Central memory CD4-positive, alpha-beta T cell (primary cell): ENCODE results near the gene HDLBP.

Experiments
- DNase-seq: peaks from one replicate; pipeline ENCODE4 v3.0.0; 2022

Gene HDLBP

GRCh38 chr2:241226723-241227572, 88.5 kb downstream of the HDLBP start:
- DNase-seq = no peak

GRCh38 chr2:241225983-241226382, 89.5 kb downstream of the HDLBP start:
- no peak for DNase-seq

GRCh38 chr2:241225545-241225944, 89.9 kb downstream of the HDLBP start:
- no peak for DNase-seq

- no peak for DNase-seq
Observed at GRCh38 chr2:241224851-241225438, 90.5 kb downstream of the HDLBP start.

GRCh38 chr2:241224018-241224850, 91.2 kb downstream of the HDLBP start:
- no peak for DNase-seq

GRCh38 chr2:241223211-241224017, 92.1 kb downstream of the HDLBP start:
- no peak for DNase-seq

- no peak for DNase-seq
Observed at GRCh38 chr2:241219856-241220356, 95.6 kb downstream of the HDLBP start.

GRCh38 chr2:241219030-241219382, 96.5 kb downstream of the HDLBP start:
- DNase-seq = no peak

- peak; percentile 39 for DNase-seq
Observed at GRCh38 chr2:241218131-241219029, 97.1 kb downstream of the HDLBP start.

GRCh38 chr2:241217320-241218031, 98.0 kb downstream of the HDLBP start:
- DNase-seq = peak; percentile 28

- DNase-seq = no peak
Observed at GRCh38 chr2:241216211-241216761, 99.2 kb downstream of the HDLBP start.

GRCh38 chr2:241215421-241215820, 100.1 kb downstream of the HDLBP start:
- DNase-seq = no peak

GRCh38 chr2:241214766-241215165, 100.7 kb downstream of the HDLBP start:
- DNase-seq = no peak

GRCh38 chr2:241214209-241214608, 101.3 kb downstream of the HDLBP start:
- no peak for DNase-seq

- DNase-seq = no peak
Observed at GRCh38 chr2:241213567-241213966, 101.9 kb downstream of the HDLBP start.

- DNase-seq = no peak
Observed at GRCh38 chr2:241213041-241213440, 102.4 kb downstream of the HDLBP start.

- no peak for DNase-seq
Observed at GRCh38 chr2:241211276-241211675, 104.2 kb downstream of the HDLBP start.

- no peak for DNase-seq
Observed at GRCh38 chr2:241209271-241209670, 106.2 kb downstream of the HDLBP start.

GRCh38 chr2:241208058-241208457, 107.4 kb downstream of the HDLBP start:
- no peak for DNase-seq

GRCh38 chr2:241207641-241208040, 107.8 kb downstream of the HDLBP start:
- no peak for DNase-seq
